Tibial nerve (tissue), 4 donors: ENCODE measurements around the gene ARHGAP15. TPM values are rescaled to one million over a fixed set of nuclear protein-coding genes. Genes with fewer than 3 reads are reported as not detected.

Source experiments
- DNase-seq, 2 donors: peaks; one replicate each; pipeline ENCODE4 v3.0.0-alpha.2; 2019; ENCODE audit warnings: low spot score in 2 of 2
- H3K27ac ChIP-seq, 4 donors: fragments of 200-600 bp; sonication (generic) in 3 of 4; one replicate each; pipeline ENCODE4 v1.5.1; 2017 to 2019; ENCODE audit warnings: mild to moderate bottlenecking in 1 of 4
- H3K27me3 ChIP-seq, 2 donors: fragments of 200-600 bp; sonication (generic) in 1 of 2; one replicate each; pipeline versions ENCODE4 v1.5.1 to v1.6.0; 2017 to 2019
- H3K36me3 ChIP-seq, 3 donors: fragments of 200-600 bp; sonication (generic); one replicate each; pipeline ENCODE4 v1.5.1; 2018 to 2019
- H3K4me1 ChIP-seq, 4 donors: fragments of 200-600 bp; sonication (generic) in 3 of 4; one replicate each; pipeline ENCODE4 v1.5.1; 2017 to 2019
- H3K4me3 ChIP-seq, 4 donors: fragments of 200-600 bp; sonication (generic) in 3 of 4; one replicate each; pipeline ENCODE4 v1.5.1; 2017 to 2019; ENCODE audit warnings: mild to moderate bottlenecking in 1 of 4, moderate library complexity in 1 of 4
- H3K9me3 ChIP-seq, 4 donors: fragments of 200-600 bp; sonication (generic) in 3 of 4; one replicate each; pipeline ENCODE4 v1.5.1; 2017 to 2019
- CTCF ChIP-seq, 5 experiments: fragments of 200-600 bp in 3 of 5; fragments of 450-650 bp in 2 of 5; sonication (generic) in 3 of 5; IDR thresholded peaks; one replicate each; pipeline ENCODE4 v1.5.1; 2016 to 2019; ENCODE audit warnings: antibody characterized with exemption in 5 of 5, mild to moderate bottlenecking in 3 of 5, moderate library complexity in 2 of 5
- EP300 ChIP-seq, 2 donors: sonication (generic); formaldehyde crosslinking; IDR thresholded peaks; one replicate each; pipeline ENCODE4 v1.6.1; 2017; ENCODE audit warnings: antibody characterized with exemption in 2 of 2, mild to moderate bottlenecking in 1 of 2
- POLR2A ChIP-seq, 2 donors: fragments of 450-650 bp; IDR thresholded peaks; one replicate each; pipeline ENCODE4 v1.6.1; 2017; ENCODE audit warnings: antibody characterized with exemption in 2 of 2, mild to moderate bottlenecking in 2 of 2, moderate library complexity in 2 of 2
- WGBS, 2 donors: methylation state at CpG; one replicate each; pipeline ENCODE4 v1.1.5; 2018; 5-methylcytosine and 5-hydroxymethylcytosine counted together
- total RNA-seq, 4 donors: library from RNA; depleted of rRNA; stranded (reverse); fragments of >200 nt; gene quantifications; one replicate each; pipeline ENCODE4 v1.1.0, GENCODE V29; 2016

Gene ARHGAP15
- total RNA-seq, 4 donors from 2014 or later = 22.6 to 47.4 (median 35.9) TPM

GRCh38 chr2:143481237-143481623 is 352.0 kb downstream of the ARHGAP15 start:
- no peaks in the 10 kb centered on the region for H3K36me3 ChIP-seq
- no peak overlapping the region for H3K4me3 ChIP-seq
- no peaks in the 10 kb centered on the region for H3K9me3 ChIP-seq
- H3K27ac ChIP-seq = peak overlapping the region; percentile 66 to 90 (median 78)
- WGBS, 2 donors = 22 to 29% methylated on average over 6 of the region's 6 CpGs
- peak in 1 of 2 donors; percentile 71 for TF ChIP-seq EP300 (IDR thresholded peaks at IDR 0.05)
- no peak for TF ChIP-seq CTCF (IDR thresholded peaks at IDR 0.05)
- TF ChIP-seq POLR2A (IDR thresholded peaks at IDR 0.05) = no peak
- DNase-seq = peak in 1 of 2 donors; percentile 53
- no peaks in the 10 kb centered on the region for H3K27me3 ChIP-seq
- H3K4me1 ChIP-seq = peaks cover 0 to 50% (median 19%) of the 10 kb centered on the region in 4 donors

GRCh38 chr2:143481733-143482132 is 352.5 kb downstream of the ARHGAP15 start:
- H3K27ac ChIP-seq = peak overlapping the region; percentile 66 to 90 (median 78)
- TF ChIP-seq EP300 (IDR thresholded peaks at IDR 0.05) (no peak), POLR2A (IDR thresholded peaks at IDR 0.05) (no peak), CTCF (IDR thresholded peaks at IDR 0.05) (no peak)

GRCh38 chr2:143482316-143482715 is 353.1 kb downstream of the ARHGAP15 start:
- WGBS, 2 donors = 14 to 19% methylated on average over 3 of the region's 3 CpGs
- H3K4me1 ChIP-seq = peaks cover 0 to 45% (median 19%) of the 10 kb centered on the region in 4 donors
- peak in 1 of 2 donors; percentile 11 for TF ChIP-seq EP300 (IDR thresholded peaks at IDR 0.05)
- TF ChIP-seq CTCF (IDR thresholded peaks at IDR 0.05) = no peak
- TF ChIP-seq POLR2A (IDR thresholded peaks at IDR 0.05) = no peak
- peak overlapping the region in 1 of 4 donors; percentile 0 for H3K4me3 ChIP-seq
- H3K27me3 ChIP-seq = no peaks in the 10 kb centered on the region
- H3K9me3 ChIP-seq = no peaks in the 10 kb centered on the region
- no peak for DNase-seq
- H3K27ac ChIP-seq = peak overlapping the region; percentile 66 to 90 (median 78)
- H3K36me3 ChIP-seq = no peaks in the 10 kb centered on the region

More at GRCh38 chr2:143481733-143482132, 352.5 kb downstream of the ARHGAP15 start:
- no peak for DNase-seq
- Histone ChIP-seq H3K4me3 (no peak overlapping the region), H3K36me3 (no peaks in the 10 kb centered on the region), H3K4me1 (peaks cover 0 to 45% (median 19%) of the 10 kb centered on the region in 4 donors), H3K9me3 (no peaks in the 10 kb centered on the region), H3K27me3 (no peaks in the 10 kb centered on the region)

- H3K4me3 ChIP-seq = no peak overlapping the region
- DNase-seq = no peak
- peak overlapping the region; percentile 14 to 90 (median 78) for H3K27ac ChIP-seq
- no peaks in the 10 kb centered on the region for H3K9me3 ChIP-seq
- H3K27me3 ChIP-seq = no peaks in the 10 kb centered on the region
- peaks cover 0 to 41% (median 19%) of the 10 kb centered on the region in 4 donors for H3K4me1 ChIP-seq
- 32 to 33% methylated on average over 4 of the region's 4 CpGs for WGBS, 2 donors
- peak in 1 of 2 donors; percentile 39 for TF ChIP-seq EP300 (IDR thresholded peaks at IDR 0.05)
- no peak for TF ChIP-seq CTCF (IDR thresholded peaks at IDR 0.05)
- no peaks in the 10 kb centered on the region for H3K36me3 ChIP-seq
These were observed 353.6 kb downstream of the ARHGAP15 start for GRCh38 chr2:143482771-143483170.

- peaks cover 0 to 13% (median under 1%) of the 10 kb centered on the region in 4 donors for H3K4me1 ChIP-seq
These were observed 357.8 kb downstream of the ARHGAP15 start for GRCh38 chr2:143486976-143487375.

More at GRCh38 chr2:143486976-143487375, 357.8 kb downstream of the ARHGAP15 start:
- Histone ChIP-seq H3K4me3 (no peak overlapping the region), H3K36me3 (no peaks in the 10 kb centered on the region), H3K27me3 (no peaks in the 10 kb centered on the region), H3K27ac (peak overlapping the region in 2 of 4 donors; percentile 34 to 53), H3K9me3 (no peaks in the 10 kb centered on the region)
- DNase-seq = no peak
- WGBS, 2 donors = 35 to 38% methylated on average over 1 of the region's 1 CpG
- TF ChIP-seq CTCF (IDR thresholded peaks at IDR 0.05) (no peak), POLR2A (IDR thresholded peaks at IDR 0.05) (no peak), EP300 (IDR thresholded peaks at IDR 0.05) (no peak)
